Vagina (tissue), 2 donors: ENCODE data around the gene IDI1. TPM values are rescaled to one million over a fixed set of nuclear protein-coding genes. Genes with fewer than 3 reads are reported as not detected.
"Not testable (repeated sequence)": the region's sequence is repeated elsewhere in the genome, so short reads cannot be mapped to it uniquely, and the experiment has no call there.

Experiments used
- DNase-seq, 2 donors: peaks; one replicate each; pipeline ENCODE4 v3.0.0-alpha.2; 2017; ENCODE audit errors: extremely low spot score in 2 of 2
- H3K27ac ChIP-seq: fragments of 200-600 bp; sonication (generic); one replicate; pipeline ENCODE4 v1.5.1; 2019
- H3K27me3 ChIP-seq: fragments of 200-600 bp; sonication (generic); one replicate; pipeline ENCODE4 v1.5.1; 2019
- H3K36me3 ChIP-seq, 2 donors: fragments of 200-600 bp; sonication (generic); one replicate each; pipeline ENCODE4 v1.5.1; 2017 to 2019
- H3K4me1 ChIP-seq: fragments of 200-600 bp; sonication (generic); one replicate; pipeline ENCODE4 v1.5.1; 2019
- H3K4me3 ChIP-seq, 2 donors: fragments of 200-600 bp; sonication (generic); 1 replicate in 1 of 2; 2 replicates in 1 of 2; pipeline ENCODE4 v1.5.1; 2016 to 2019
- H3K9me3 ChIP-seq: fragments of 200-600 bp; sonication (generic); one replicate; pipeline ENCODE4 v1.5.1; 2019
- CTCF ChIP-seq, 3 experiments: fragments of 450-650 bp in 2 of 3; fragments of 200-600 bp in 1 of 3; sonication (generic) in 1 of 3; IDR thresholded peaks; one replicate each; pipeline ENCODE4 v1.5.1; 2017 to 2019; ENCODE audit warnings: antibody characterized with exemption in 3 of 3, mild to moderate bottlenecking in 2 of 3, moderate library complexity in 2 of 3
- POLR2A ChIP-seq, 2 donors: fragments of 450-650 bp; IDR thresholded peaks; one replicate each; pipeline ENCODE4 v1.6.1; 2017; ENCODE audit warnings: antibody characterized with exemption in 2 of 2, mild to moderate bottlenecking in 2 of 2, moderate library complexity in 2 of 2
- POLR2AphosphoS5 ChIP-seq, 2 donors: sonication (generic); formaldehyde crosslinking; IDR thresholded peaks; one replicate each; pipeline ENCODE4 v1.9.0; 2017; ENCODE audit warnings: antibody characterized with exemption in 2 of 2, mild to moderate bottlenecking in 2 of 2, low read depth in 1 of 2; ENCODE audit not compliant: insufficient read depth in 1 of 2
- intact Hi-C: fragments of 100-400 bp; cut with DNase I; formaldehyde crosslinking; loops from one replicate; pipeline ENCODE4 v1.15.1; 2023
- total RNA-seq: library from RNA; depleted of rRNA; stranded (reverse); fragments of >200 nt; gene quantifications from one replicate; pipeline ENCODE4 v1.2.3, GENCODE V29; 2016

The IDI1 gene
- total RNA-seq, 1 donor from 2014 or later = 50.3 TPM

GRCh38 chr10:1074748-1075308, 25.9 kb upstream of the IDI1 start:
- Histone ChIP-seq H3K9me3 (no peaks in the 10 kb centered on the region), H3K36me3 (peaks cover 0 to 46% of the 10 kb centered on the region in 2 donors), H3K4me3 (no peak overlapping the region), H3K27ac (no peak overlapping the region), H3K4me1 (peaks cover 6% of the 10 kb centered on the region), H3K27me3 (no peaks in the 10 kb centered on the region)
- intact Hi-C loops = no loop called here
- TF ChIP-seq CTCF (IDR thresholded peaks at IDR 0.05) (no peak), POLR2AphosphoS5 (IDR thresholded peaks at IDR 0.05; ENCODE audit: insufficient read depth in 1 of 2, low read depth in 1 of 2) (no peak), POLR2A (IDR thresholded peaks at IDR 0.05) (no peak)
- DNase-seq = no peak

- TF ChIP-seq POLR2A (IDR thresholded peaks at IDR 0.05) (no peak), POLR2AphosphoS5 (IDR thresholded peaks at IDR 0.05; ENCODE audit: insufficient read depth in 1 of 2, low read depth in 1 of 2) (no peak), CTCF (IDR thresholded peaks at IDR 0.05) (no peak)
- no peaks in the 10 kb centered on the region for H3K27me3 ChIP-seq
- peaks cover 6% of the 10 kb centered on the region for H3K4me1 ChIP-seq
- H3K4me3 ChIP-seq = no peak overlapping the region
- DNase-seq = no peak
- H3K36me3 ChIP-seq = peaks cover 0 to 40% of the 10 kb centered on the region in 2 donors
- H3K9me3 ChIP-seq = no peaks in the 10 kb centered on the region
- intact Hi-C loops = no loop called here
- no peak overlapping the region for H3K27ac ChIP-seq
Measured at GRCh38 chr10:1074052-1074747, 25.3 kb upstream of the IDI1 start.

- H3K27me3 ChIP-seq = no peaks in the 10 kb centered on the region
- no peak for DNase-seq
- intact Hi-C loops = no loop called here
- peaks cover 0 to 24% of the 10 kb centered on the region in 2 donors for H3K36me3 ChIP-seq
- peaks cover 6% of the 10 kb centered on the region for H3K4me1 ChIP-seq
- H3K9me3 ChIP-seq = no peaks in the 10 kb centered on the region
- no peak overlapping the region for H3K4me3 ChIP-seq
- H3K27ac ChIP-seq = no peak overlapping the region
- TF ChIP-seq CTCF (IDR thresholded peaks at IDR 0.05) = no peak
- no peak for TF ChIP-seq POLR2A (IDR thresholded peaks at IDR 0.05)
- TF ChIP-seq POLR2AphosphoS5 (IDR thresholded peaks at IDR 0.05; ENCODE audit: insufficient read depth in 1 of 2, low read depth in 1 of 2) = no peak
Measured at GRCh38 chr10:1070919-1071318, 22.0 kb upstream of the IDI1 start.

- DNase-seq = no peak
- TF ChIP-seq CTCF (IDR thresholded peaks at IDR 0.05) (no peak), POLR2A (IDR thresholded peaks at IDR 0.05) (no peak), POLR2AphosphoS5 (IDR thresholded peaks at IDR 0.05; ENCODE audit: insufficient read depth in 1 of 2, low read depth in 1 of 2) (no peak)
- intact Hi-C loops = no loop called here
Measured at GRCh38 chr10:1068380-1069361, 19.8 kb upstream of the IDI1 start.

GRCh38 chr10:1066734-1067133, 17.8 kb upstream of the IDI1 start:
- H3K27ac ChIP-seq, H3K36me3 ChIP-seq, H3K4me3 ChIP-seq, H3K27me3 ChIP-seq, DNase-seq, intact Hi-C loops, H3K4me1 ChIP-seq, H3K9me3 ChIP-seq: not testable (repeated sequence)

More at GRCh38 chr10:1068380-1069361, 19.8 kb upstream of the IDI1 start:
- H3K27me3 ChIP-seq = no peaks in the 10 kb centered on the region
- H3K36me3 ChIP-seq = peaks cover 0 to 18% of the 10 kb centered on the region in 2 donors
- no peaks in the 10 kb centered on the region for H3K9me3 ChIP-seq
- H3K4me1 ChIP-seq = peaks cover 6% of the 10 kb centered on the region
- no peak overlapping the region for H3K27ac ChIP-seq
- no peak overlapping the region for H3K4me3 ChIP-seq
